ENCODE data around the gene FAM43B.

DNA sequence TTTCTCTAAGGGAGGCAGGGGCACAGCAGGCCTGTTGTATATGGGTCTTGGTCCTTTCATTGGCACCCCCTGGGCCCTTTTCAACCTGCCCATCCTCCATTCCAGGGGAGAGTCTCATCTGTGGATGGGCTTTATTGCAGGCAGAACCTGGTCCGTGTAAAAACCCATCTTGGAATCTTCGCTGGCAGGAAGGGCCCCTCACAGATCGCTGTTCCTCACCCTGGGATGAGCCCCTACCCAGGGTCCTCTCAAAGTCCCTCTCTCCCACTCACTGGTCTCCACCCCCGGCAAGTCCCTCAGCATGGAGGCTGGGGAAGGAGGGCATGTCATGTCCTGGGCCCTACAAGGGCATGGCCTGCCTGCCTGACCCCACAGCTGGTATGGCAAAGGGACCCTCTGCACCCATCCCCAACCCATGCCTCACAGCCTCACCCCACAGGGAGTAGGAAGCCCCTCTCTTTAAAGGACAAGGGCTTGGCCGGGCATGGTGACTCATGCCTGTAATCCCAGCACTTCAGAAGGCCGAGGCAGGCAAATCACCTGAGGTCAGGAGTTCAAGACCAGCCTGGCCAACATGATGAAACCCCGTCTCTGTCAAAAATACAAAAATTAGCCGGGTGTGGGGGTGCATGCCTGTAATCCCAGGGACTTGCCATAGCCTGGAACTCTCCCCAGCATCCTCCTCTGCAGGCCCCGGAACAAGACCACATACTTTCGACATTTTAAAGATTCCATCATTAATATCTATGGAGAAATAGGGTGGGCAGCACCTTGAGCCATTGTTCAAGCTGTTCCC, 23.4 kb downstream of the FAM43B start:
- TF ChIP-seq, protein P1, sequence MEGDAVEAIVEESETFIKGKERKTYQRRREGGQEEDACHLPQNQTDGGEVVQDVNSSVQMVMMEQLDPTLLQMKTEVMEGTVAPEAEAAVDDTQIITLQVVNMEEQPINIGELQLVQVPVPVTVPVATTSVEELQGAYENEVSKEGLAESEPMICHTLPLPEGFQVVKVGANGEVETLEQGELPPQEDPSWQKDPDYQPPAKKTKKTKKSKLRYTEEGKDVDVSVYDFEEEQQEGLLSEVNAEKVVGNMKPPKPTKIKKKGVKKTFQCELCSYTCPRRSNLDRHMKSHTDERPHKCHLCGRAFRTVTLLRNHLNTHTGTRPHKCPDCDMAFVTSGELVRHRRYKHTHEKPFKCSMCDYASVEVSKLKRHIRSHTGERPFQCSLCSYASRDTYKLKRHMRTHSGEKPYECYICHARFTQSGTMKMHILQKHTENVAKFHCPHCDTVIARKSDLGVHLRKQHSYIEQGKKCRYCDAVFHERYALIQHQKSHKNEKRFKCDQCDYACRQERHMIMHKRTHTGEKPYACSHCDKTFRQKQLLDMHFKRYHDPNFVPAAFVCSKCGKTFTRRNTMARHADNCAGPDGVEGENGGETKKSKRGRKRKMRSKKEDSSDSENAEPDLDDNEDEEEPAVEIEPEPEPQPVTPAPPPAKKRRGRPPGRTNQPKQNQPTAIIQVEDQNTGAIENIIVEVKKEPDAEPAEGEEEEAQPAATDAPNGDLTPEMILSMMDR (IDR thresholded peaks at IDR 0.05; ENCODE audit: low read depth, low read length), result no peak
- TF ChIP-seq EZH2phosphoT487 (IDR thresholded peaks at IDR 0.05; ENCODE audit: low read depth), result no peak
